NCI-H69 (cell line): ENCODE measurements around the gene GARRE1.

ENCODE experiments used
- DNase-seq: peaks from one replicate; lab custom pipeline; 2025; lab: John Stamatoyannopoulos, UW

GARRE1 gene

DNA sequence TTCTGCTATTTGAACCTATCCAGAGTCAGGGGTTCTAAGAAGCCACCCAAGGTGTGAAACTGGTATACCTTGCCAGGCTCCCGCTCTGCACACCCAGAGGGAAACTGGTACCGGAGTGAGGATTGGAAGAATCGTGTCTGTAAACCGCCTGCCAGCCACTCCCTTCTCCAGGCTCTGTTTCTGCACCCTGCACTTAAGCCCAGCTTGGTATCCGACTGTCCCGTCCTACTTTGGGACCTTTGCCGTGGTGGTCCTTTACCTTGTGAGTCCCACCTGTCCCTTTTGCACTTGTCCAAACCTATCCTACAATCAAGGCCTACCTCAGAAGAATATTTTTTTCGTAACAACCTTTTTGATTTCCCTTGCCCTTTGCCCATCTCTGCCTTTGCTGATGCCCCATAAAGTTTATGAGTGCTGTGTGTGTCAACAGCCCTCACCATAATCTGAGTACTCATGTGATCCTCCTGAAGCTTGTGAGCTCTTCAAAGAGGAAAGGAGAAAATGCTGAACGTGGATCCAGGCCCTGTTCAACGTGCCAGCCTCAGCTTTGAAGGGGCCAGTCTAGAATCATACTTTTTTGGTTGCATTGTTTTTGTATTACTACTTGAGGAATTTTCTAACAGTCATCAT lies 44.7 kb downstream of the GARRE1 start:
- DNase-seq, result no peak

GRCh38 chr19:34299576-34299975 lies 45.2 kb downstream of the GARRE1 start:
- no peak for DNase-seq

GRCh38 chr19:34300380-34300779 lies 46.0 kb downstream of the GARRE1 start:
- DNase-seq, result no peak

DNA sequence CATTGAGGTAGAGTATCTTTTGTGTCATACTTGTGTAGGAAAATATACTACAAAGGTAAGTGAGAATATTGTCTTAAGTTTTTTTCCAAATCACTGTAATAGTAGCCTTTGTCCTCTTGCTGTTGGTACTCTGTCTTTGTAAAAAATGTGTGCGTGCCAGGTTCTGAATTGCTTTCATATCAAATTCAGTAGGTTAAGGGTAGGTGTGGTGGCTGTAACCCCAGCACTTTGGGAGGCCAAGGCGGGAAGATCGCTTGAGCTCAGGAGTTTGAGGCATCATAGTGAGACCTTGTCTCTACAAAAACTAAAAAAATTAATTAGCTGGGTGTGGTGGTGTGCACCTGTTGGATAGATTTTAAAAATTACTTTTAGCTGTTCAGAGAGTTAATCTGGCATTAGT lies 46.6 kb downstream of the GARRE1 start:
- DNase-seq, result no peak
